ENCODE measurements around the gene GUCY2C.

The GUCY2C gene

GRCh38 chr12:14681625-14682024, 14.8 kb downstream of the GUCY2C start:
- no peak for DNase-seq

GRCh38 chr12:14681190-14681589, 15.2 kb downstream of the GUCY2C start:
- no peak for DNase-seq

DNA sequence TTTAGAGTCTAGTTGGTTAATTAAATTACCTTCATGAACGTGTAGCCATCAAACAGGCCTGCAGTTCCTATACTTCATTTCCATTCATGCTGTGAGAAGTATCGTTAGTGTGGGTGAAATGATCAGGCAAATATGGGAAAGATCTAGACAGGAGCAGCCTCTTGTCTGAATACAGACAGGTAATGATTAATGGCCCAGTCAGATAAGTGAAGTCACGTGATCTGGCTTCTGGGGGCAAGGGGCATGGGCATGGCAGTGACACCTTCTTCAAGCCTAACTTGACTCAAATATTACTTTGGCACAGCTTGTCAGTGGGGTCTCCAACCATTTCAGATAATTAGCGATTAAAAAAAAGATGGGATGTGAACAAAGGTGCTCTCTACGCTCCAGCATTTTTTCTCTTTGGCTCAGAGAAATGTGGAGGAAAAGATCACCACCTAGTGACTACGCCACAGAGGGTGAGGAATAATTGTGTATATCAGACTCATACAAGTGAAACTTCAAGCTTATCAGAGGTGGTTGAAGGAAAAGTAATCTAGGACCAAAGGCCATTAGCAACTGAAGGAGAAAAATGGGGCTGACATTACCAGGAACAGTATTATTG, 17.8 kb downstream of the GUCY2C start:
- no peak for DNase-seq

DNA sequence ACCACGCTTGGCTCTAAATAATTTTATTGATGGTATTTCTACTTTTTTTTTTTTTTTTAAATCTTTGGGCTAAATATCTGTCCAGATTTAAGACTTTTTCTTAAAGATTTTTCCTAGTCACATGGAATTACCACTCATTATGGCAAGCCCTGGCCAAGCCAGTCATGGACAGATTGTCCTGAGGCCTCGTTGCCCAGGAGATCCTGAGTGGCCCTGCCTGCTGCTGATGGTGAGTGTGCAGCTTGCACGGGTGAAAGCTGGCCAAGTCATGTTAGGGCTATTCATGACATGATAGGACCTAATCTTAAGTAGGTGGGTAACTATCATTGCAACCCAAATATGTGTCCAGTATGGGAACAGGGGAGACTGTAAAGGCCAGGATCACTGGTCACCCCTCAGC, 27.8 kb downstream of the GUCY2C start:
- no peak for DNase-seq

DNA sequence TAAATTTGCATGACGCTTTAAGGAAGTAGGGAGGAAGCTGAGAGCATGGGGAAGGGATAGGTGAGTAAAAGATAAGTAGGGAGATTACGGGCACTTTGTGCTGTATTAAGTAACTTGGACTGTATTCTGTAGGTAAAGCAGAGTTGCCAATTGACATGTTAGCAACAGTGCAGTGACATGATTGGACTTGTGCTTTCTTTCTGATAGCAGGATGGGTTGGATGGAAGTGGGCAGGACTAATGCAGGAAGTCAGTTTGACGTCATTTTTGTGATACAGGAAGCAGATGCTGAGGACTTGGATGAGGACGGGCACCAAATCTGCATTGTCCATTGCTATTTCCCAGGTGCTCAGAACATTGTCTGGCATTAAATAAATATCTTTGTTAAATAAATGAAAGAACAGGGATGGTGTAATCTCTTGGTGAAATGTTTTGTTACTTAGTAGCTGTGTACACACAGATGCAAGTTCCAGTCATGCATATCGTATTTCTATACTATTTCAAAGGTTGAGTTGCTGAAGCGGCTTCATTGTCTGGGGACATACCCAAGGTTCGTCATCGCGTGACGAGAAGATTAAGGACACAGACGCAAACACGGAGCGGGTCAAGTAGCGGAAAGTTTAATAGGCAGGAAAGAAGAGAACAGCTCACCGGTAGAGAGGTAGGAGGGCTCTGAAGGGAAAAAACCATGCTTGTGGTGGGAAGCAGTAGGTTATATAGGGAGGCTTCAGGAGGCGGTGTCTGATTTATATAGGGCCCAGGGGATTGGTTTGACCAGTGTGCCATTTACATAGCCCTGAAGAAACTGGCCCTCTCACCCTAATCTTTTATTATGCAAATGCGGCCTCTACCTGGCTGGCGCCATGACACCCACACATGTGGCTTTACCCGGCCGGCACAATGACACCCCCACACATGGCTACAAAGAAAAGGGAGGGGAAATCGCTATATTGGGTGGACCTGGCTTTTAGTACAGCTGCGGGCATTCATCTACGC, 30.7 kb downstream of the GUCY2C start:
- DNase-seq = no peak

DNA sequence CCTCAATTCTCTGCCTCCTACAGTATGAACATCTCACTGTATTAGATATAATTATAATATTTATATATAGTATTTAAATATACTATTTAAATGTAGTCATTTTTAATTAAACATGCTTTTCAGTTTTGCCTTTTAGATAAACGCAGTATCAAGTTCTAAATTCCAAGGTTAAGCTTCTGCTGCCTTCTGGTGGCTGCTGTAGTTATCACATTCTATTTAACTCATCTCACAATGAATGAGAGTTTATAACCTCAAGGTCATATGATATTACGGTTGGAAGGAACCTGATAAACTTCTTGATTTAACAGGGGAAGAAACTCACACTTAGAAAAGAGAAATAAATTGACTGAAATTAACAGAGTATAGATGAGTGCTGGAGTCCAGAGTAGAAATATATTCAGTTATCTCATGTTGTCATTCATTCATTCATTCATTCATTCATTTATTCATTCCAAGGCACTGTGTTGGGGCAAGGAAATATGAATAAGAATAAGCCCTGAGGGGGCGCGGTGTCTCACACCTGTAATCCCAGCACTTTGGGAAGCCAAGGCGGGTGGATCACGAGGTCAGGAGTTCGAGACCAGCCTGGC, 31.9 kb downstream of the GUCY2C start:
- DNase-seq = peak; percentile 24

GRCh38 chr12:14663002-14663401, 33.4 kb downstream of the GUCY2C start:
- no peak for DNase-seq

DNA sequence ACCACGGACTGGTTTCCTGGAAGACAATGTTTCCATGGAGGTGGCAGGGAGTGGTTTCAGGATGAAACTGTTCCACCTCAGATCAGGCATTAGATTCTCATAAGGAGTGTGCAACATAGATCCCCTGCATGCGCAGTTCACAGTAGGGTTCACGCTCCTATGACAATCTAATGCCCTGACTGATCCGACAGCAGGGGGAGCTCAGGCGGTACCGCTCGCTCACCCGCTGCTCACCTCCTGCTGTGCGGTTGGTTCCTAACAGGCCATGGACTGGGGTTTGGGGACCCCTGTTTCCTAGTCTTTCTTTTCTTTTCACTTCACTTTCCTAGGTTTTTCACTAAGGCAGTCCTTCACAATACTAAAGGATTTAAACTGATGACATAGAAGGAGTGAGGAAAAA, 39.6 kb downstream of the GUCY2C start:
- DNase-seq = no peak

- DNase-seq = no peak
Measured at GRCh38 chr12:14655284-14655683, 41.1 kb downstream of the GUCY2C start.

GRCh38 chr12:14654842-14655241, 41.6 kb downstream of the GUCY2C start:
- no peak for DNase-seq

- no peak for DNase-seq
Measured at GRCh38 chr12:14654416-14654815, 42.0 kb downstream of the GUCY2C start.

DNA sequence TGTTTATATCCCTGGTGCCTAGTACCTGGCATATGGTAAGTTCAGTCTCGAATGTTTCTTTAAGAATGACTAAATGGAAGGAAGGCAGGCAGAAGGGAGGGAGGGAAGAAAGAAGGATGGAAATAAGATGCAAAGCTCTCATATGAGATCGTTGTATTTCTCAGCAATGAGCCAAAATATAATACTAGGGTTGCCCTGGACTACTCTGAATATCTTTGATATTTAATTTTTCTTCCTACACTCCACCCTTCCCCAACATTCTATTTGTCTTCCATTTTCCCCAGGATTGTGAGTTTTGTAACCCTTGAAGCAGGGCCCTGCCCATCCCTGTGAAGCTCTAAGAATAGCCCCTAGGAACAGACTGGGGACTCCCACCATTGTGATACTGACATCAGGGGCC, 43.9 kb downstream of the GUCY2C start:
- no peak for DNase-seq

GRCh38 chr12:14651371-14651770, 45.0 kb downstream of the GUCY2C start:
- no peak for DNase-seq

GRCh38 chr12:14650789-14651188, 45.6 kb downstream of the GUCY2C start:
- no peak for DNase-seq

GRCh38 chr12:14647028-14647750, 49.2 kb downstream of the GUCY2C start:
- no peak for DNase-seq

- no peak for DNase-seq
Measured at GRCh38 chr12:14643251-14643650, 53.1 kb downstream of the GUCY2C start.

DNA sequence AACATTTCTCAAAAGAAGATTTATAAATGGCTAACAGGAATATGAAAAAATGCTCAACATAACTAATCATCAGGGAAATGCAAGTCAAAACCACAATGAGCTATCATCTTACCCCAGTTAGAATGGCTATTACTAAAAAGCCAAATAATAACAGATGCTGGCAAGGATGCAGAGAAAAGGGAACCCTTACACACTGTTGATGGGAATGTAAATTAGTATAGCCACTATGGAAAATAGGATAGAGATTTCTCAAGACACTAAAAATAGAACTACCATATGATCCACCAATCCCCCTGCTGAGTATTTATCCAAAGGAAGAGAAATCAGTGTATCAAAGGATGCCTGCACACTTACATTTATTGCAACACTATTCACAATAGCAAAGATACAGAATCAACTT, 58.3 kb downstream of the GUCY2C start:
- no peak for DNase-seq

- DNase-seq = no peak
Measured at GRCh38 chr12:14635776-14636175, 60.6 kb downstream of the GUCY2C start.

GRCh38 chr12:14630793-14631192, 65.6 kb downstream of the GUCY2C start:
- DNase-seq = no peak

DNA sequence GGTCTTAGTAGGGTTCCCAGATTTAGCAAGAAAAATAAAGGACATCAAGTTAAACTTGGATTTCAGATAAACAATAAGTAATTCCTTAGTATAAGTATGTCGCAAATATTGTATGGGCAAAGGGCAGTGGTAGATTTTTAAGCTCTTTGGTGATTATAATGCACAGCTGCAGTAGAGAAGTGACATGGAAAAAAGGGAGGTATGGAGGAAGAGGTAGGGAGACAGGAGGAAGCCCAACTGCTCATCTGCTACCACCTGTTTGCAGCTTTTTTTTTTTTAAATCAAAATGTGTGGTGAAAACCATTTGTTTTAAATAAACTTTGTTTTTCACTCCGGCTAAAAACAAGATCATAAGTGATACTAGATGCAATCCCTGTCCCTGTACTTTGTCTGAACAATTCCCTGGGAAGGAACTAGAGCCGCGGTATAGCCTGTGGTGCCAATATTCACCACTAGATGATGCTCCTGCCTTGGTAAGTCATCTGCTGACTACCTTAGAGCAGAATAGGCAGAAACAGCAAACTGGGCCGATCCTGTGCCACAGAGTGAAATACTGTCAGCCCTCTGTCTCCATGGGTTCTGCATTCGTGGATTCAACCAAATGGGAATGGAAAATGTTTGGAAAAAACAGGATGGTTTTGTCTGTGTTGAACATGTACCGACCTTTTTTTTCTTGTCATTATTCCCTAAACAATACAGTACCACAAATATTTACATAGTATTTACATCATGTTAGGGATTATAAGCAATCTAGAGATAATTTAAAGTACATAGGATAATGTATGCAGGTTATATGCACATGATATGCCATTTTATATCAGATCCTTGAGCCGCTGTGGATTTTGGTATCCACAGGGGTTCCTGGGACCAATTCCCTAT, 66.3 kb downstream of the GUCY2C start:
- DNase-seq = peak; percentile 48

DNA sequence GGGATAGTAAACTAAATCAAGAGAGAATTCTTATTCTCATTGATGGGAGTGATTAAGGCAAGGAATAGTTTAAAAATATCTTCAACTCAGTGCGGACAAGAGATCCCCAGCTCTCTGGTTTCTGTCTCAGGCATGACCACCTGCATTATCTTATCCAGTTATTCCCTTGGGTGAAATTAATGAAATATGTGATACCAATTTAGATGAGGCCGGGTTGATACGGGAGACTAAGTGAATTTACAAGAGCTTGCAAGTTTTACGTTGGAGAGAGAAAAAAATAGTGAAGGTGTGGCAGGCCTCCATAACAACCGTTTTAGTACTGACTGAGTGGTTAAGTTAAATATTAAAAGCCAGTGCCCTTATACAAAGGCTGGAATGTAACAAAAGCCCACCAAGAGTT, 67.6 kb downstream of the GUCY2C start:
- DNase-seq = no peak

DNA sequence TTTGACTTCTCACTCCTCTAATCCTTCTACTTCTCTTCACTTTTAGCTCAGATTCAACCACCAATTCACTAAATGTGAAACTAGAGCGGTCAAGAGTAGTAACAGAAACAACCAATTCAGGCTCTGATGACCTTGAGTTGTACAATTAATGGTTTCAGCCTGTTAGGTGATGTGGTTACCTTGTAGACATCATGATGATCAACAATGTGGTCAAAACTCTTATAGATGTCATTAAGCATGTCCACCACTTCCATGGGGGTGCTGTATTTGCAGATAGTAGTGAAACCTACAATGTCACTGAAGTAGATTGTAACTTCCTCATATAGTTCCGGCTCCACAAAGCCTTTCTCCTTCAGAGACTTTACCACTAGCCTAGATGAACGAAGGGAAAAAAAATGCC, 74.6 kb downstream of the GUCY2C start:
- DNase-seq = no peak
